H1 (cell line): ENCODE data around the gene NOSIP. TPM values are rescaled to one million over a fixed set of nuclear protein-coding genes. Genes with fewer than 3 reads are reported as not detected.

ENCODE experiments used
- CREB1 ChIP-seq: IDR thresholded peaks from 2 replicates; pipeline ENCODE4 v1.6.1; 2012; ENCODE audit warnings: inconsistent platforms
- POLR2A ChIP-seq, 2 experiments: IDR thresholded peaks; 1 replicate in 1 of 2; 2 replicates in 1 of 2; pipeline ENCODE4 v1.6.1; 2011; ENCODE audit warnings: low read depth in 2 of 2, low read length in 2 of 2, mild to moderate bottlenecking in 2 of 2; ENCODE audit errors: control extremely low read depth in 1 of 2
- polyA plus RNA-seq, 7 experiments: library from polyadenylated mRNA; depleted of rRNA in 3 of 7; stranded (reverse) in 5 of 7; unstranded in 2 of 7; fragments of >200 nt in 5 of 7; fragments of 200-250 nt in 2 of 7; gene quantifications; 1 replicate in 5 of 7; 2 replicates in 1 of 7; 4 replicates in 1 of 7; pipeline versions ENCODE4 v1.2.1 to v1.2.3, GENCODE V29; 2011 to 2013; ENCODE audit warnings: missing spikeins in 2 of 7, mixed read lengths in 2 of 7
- total RNA-seq: library from RNA; stranded (reverse); fragmentation: NEBNext Ultra II Directional; extraction: Animal tissue kit (Norgen Biotek cat#: 25700); gene quantifications from 2 replicates; pipeline ENCODE4 v1.2.1, GENCODE V29; 2021
- TF ChIP-seq, protein P1 (sequence below): fragments of 300-600 bp; sonication (generic); IDR thresholded peaks from 2 replicates; pipeline ENCODE4 v1.7.1; 2012; ENCODE audit warnings: low read length, moderate library complexity, mild to moderate bottlenecking, inconsistent platforms; ENCODE audit not compliant: insufficient replicate concordance

Gene NOSIP
- total and polyA plus RNA-seq, 2 of the 8 experiments (the other 6 are each of a cell fraction or from before 2014, with no cell fraction given) = 85.1 to 192 TPM

DNA sequence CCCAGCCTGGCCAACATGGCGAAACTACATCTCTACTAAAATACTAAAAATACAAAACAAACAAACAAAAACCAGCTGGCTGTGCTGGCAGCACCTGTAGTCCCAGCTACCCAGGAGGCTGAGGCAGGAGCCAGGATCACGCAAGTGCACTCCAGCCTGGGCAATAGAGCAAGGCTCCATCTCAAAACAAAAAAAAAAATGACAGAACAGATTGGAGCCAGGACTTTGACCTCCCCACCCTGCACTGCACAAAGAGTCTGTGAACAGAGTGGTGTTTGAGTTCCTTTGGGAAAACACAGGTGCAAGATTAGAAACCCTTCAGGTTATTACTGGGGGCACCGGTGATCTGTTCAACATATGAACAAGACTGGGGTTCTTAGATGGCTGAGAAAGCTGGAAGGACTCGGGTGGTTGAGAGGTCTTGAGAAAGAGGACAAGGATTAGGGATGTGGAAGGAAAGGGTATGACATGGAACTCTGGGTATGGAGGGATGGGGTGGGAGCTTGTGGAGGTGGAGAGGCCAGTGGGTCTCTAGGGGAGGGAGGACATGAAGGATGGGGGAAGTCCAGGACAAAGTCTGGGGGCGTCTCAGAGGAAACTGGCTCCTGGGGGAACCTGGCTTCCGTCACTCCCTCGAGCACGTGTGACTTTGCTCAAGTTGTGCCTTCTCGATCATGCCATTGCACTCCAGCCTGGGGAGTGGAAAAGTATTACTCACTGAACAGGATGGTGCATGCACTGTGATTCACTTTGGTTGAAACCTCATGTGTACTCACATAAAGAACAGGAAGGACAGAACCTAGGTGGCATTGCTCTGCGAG is 26.7 kb downstream of the NOSIP start (continued):
- TF ChIP-seq, protein P1, sequence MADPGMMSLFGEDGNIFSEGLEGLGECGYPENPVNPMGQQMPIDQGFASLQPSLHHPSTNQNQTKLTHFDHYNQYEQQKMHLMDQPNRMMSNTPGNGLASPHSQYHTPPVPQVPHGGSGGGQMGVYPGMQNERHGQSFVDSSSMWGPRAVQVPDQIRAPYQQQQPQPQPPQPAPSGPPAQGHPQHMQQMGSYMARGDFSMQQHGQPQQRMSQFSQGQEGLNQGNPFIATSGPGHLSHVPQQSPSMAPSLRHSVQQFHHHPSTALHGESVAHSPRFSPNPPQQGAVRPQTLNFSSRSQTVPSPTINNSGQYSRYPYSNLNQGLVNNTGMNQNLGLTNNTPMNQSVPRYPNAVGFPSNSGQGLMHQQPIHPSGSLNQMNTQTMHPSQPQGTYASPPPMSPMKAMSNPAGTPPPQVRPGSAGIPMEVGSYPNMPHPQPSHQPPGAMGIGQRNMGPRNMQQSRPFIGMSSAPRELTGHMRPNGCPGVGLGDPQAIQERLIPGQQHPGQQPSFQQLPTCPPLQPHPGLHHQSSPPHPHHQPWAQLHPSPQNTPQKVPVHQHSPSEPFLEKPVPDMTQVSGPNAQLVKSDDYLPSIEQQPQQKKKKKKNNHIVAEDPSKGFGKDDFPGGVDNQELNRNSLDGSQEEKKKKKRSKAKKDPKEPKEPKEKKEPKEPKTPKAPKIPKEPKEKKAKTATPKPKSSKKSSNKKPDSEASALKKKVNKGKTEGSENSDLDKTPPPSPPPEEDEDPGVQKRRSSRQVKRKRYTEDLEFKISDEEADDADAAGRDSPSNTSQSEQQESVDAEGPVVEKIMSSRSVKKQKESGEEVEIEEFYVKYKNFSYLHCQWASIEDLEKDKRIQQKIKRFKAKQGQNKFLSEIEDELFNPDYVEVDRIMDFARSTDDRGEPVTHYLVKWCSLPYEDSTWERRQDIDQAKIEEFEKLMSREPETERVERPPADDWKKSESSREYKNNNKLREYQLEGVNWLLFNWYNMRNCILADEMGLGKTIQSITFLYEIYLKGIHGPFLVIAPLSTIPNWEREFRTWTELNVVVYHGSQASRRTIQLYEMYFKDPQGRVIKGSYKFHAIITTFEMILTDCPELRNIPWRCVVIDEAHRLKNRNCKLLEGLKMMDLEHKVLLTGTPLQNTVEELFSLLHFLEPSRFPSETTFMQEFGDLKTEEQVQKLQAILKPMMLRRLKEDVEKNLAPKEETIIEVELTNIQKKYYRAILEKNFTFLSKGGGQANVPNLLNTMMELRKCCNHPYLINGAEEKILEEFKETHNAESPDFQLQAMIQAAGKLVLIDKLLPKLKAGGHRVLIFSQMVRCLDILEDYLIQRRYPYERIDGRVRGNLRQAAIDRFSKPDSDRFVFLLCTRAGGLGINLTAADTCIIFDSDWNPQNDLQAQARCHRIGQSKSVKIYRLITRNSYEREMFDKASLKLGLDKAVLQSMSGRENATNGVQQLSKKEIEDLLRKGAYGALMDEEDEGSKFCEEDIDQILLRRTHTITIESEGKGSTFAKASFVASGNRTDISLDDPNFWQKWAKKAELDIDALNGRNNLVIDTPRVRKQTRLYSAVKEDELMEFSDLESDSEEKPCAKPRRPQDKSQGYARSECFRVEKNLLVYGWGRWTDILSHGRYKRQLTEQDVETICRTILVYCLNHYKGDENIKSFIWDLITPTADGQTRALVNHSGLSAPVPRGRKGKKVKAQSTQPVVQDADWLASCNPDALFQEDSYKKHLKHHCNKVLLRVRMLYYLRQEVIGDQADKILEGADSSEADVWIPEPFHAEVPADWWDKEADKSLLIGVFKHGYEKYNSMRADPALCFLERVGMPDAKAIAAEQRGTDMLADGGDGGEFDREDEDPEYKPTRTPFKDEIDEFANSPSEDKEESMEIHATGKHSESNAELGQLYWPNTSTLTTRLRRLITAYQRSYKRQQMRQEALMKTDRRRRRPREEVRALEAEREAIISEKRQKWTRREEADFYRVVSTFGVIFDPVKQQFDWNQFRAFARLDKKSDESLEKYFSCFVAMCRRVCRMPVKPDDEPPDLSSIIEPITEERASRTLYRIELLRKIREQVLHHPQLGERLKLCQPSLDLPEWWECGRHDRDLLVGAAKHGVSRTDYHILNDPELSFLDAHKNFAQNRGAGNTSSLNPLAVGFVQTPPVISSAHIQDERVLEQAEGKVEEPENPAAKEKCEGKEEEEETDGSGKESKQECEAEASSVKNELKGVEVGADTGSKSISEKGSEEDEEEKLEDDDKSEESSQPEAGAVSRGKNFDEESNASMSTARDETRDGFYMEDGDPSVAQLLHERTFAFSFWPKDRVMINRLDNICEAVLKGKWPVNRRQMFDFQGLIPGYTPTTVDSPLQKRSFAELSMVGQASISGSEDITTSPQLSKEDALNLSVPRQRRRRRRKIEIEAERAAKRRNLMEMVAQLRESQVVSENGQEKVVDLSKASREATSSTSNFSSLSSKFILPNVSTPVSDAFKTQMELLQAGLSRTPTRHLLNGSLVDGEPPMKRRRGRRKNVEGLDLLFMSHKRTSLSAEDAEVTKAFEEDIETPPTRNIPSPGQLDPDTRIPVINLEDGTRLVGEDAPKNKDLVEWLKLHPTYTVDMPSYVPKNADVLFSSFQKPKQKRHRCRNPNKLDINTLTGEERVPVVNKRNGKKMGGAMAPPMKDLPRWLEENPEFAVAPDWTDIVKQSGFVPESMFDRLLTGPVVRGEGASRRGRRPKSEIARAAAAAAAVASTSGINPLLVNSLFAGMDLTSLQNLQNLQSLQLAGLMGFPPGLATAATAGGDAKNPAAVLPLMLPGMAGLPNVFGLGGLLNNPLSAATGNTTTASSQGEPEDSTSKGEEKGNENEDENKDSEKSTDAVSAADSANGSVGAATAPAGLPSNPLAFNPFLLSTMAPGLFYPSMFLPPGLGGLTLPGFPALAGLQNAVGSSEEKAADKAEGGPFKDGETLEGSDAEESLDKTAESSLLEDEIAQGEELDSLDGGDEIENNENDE = no peak
- TF ChIP-seq POLR2A (IDR thresholded peaks at IDR 0.05; ENCODE audit: control extremely low read depth in 1 of 2, low read depth in 2 of 2, low read length in 2 of 2) (no peak), CREB1 (no peak)
